ENCODE data around the gene TEAD1. TPM values are rescaled to one million over a fixed set of nuclear protein-coding genes. Genes with fewer than 3 reads are reported as not detected.
A peak's percentile ranks its signal among the peaks of the same experiment; 100 is the strongest.

Gene TEAD1
- total RNA-seq, 4 donors from 2014 or later: 45.7 to 88.7 (median 71.4) TPM

DNA sequence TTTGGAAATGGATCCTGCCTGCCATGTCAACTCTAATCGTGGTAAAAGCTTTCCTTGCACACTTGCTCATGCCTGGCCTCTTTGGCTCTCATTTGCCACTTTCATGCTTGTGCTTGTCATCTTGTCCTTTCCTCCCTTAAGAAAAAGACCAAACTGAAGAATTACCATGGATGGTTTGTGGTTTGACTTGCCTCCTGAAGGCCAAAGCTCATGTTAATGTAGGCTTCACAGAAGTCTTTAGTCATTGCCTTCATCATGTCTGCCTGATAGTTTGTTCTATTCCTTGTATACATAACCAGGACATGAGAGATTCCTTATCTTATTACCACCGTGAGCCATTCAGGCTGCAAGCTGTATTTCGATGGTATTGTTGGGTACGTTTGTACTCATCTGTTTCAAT, 17.3 kb downstream of the TEAD1 start:
- no peak for TF ChIP-seq POLR2A (IDR thresholded peaks at IDR 0.05)
- no peak for TF ChIP-seq CTCF (IDR thresholded peaks at IDR 0.05)
- 64 to 83% methylated on average over 4 of the region's 4 CpGs for WGBS, 2 donors
- intact Hi-C loops (cut with DNase I; ENCODE audit: low total_unique reads): no loop called here

DNA sequence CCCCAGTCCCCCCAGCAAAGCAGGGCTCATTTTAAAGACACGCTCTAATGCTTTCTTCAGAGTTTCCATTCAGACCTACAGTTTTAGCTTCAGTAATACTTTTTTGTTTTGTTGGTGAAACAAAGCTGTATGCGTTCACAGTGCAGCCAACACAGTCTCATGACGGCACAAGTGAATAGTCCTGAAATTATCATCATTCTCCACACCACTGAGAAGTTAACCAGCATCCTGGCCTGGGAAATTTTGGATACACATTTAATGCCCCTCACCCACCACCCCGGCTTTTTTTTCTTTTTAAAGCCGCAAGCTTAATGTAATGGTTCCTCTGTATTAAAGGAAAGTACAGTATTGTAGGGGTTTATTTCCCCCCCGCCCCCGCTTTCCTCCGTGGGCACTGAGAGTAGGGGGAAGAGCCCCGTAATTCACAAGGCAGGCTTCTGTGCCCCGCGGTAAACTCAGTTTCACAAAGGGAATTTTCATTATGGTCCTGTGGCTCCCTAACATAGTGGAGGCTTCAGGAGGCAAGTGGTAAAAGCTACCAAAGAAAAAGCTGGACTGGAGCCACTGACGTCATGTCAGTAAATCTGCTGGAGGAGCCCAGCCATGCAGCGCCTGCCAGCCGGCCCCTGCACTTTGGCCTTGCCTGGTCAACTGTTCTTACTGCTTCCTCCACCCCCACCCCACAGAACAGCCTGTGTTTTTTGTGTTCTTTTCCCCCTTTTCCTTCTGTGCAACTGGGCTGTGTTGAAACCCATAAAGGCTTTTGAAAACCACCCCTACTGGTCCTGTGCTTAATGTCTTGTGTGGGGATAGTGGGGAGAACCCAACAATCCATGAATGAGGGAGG, 18.2 kb downstream of the TEAD1 start:
- TF ChIP-seq POLR2A (IDR thresholded peaks at IDR 0.05) (no peak), CTCF (IDR thresholded peaks at IDR 0.05) (no peak)
- intact Hi-C loops (cut with DNase I; ENCODE audit: low total_unique reads): no loop called here
- H3K4me3 ChIP-seq (ENCODE audit: low read depth, poor library complexity, severe bottlenecking): no peak overlapping the region
- whole genome bisulfite sequencing, 2 donors: 46 to 60% methylated on average over 14 of the region's 14 CpGs
- DNase-seq (ENCODE audit: low spot score in 2 of 2): peak; percentile 73 to 92

More for the DNA sequence above, 17.3 kb downstream of the TEAD1 start:
- no peak for DNase-seq (ENCODE audit: low spot score in 2 of 2)
- H3K4me3 ChIP-seq (ENCODE audit: low read depth, poor library complexity, severe bottlenecking): no peak overlapping the region

DNA sequence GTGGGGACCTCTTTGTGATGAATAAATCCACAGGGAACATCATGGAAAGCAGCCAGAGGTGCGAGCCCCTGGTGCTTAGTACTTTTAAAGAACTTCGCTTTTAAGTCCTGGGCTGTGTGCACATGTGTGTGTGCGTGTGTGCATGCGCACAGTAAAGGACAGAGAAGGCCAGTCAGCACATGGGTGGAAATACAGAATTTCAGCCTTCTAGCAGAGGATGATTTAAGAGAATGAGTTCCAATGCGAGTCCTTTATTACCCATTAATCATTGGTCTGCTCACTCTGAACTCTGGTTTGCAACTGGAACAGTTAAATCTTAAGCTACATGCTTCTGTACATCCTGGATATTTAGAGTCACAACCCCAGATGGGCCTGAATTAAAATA, 18.9 kb downstream of the TEAD1 start:
- WGBS, 2 donors: 60 to 63% methylated on average over 5 of the region's 5 CpGs
- no peak for DNase-seq (ENCODE audit: low spot score in 2 of 2)
- H3K4me3 ChIP-seq (ENCODE audit: low read depth, poor library complexity, severe bottlenecking): no peak overlapping the region

DNA sequence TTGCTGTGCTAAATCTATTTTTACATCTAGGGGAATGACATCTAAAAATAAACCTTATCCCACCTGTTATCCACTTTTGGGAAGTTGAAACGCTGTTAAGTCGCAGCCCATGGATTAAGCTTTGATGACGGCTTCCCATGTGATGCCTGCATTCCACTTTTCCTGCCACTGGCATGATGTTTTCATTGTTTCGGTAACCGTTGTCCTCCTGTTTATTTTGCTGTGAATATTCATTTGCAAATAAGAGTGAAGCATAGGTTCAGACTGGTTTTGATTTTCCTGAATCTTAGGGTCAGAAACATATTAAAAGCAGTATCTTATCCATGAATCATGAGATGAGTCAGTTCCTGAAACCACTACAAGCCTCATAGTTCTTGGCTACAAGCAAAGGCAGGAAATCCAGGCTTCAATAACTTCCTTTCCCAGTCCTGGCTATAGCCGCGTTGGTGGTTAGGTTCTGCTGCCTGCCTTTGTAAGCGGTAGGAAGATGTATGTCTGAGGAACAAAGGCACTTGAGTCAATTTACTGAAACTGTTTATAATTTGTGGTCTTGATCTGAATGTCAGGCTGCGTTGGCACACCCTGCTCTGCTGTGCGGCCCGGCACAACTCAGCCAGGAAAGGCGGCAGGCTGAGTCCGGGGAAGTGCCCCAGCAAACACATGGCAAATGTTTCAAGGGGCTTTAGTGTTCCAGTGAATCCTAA, 19.4 kb downstream of the TEAD1 start:
- intact Hi-C loops (cut with DNase I; ENCODE audit: low total_unique reads): no loop called here
- TF ChIP-seq POLR2A (IDR thresholded peaks at IDR 0.05) (no peak), CTCF (IDR thresholded peaks at IDR 0.05) (no peak)
- no peak overlapping the region for H3K4me3 ChIP-seq (ENCODE audit: low read depth, poor library complexity, severe bottlenecking)
- peak in 1 of 2 donors; percentile 47 for DNase-seq (ENCODE audit: low spot score in 2 of 2)
- WGBS, 2 donors: 1 to 2% methylated on average over 13 of the region's 13 CpGs

More for the DNA sequence above, 18.9 kb downstream of the TEAD1 start:
- intact Hi-C loops (cut with DNase I; ENCODE audit: low total_unique reads): no loop called here
- no peak for TF ChIP-seq POLR2A (IDR thresholded peaks at IDR 0.05)
- TF ChIP-seq CTCF (IDR thresholded peaks at IDR 0.05): no peak

GRCh38 chr11:12694183-12694531, 19.9 kb downstream of the TEAD1 start:
- no peak for DNase-seq (ENCODE audit: low spot score in 2 of 2)
- intact Hi-C loops (cut with DNase I; ENCODE audit: low total_unique reads): no loop called here
- 10 to 12% methylated on average over 6 of the region's 6 CpGs for WGBS, 2 donors
- no peak overlapping the region for H3K4me3 ChIP-seq (ENCODE audit: low read depth, poor library complexity, severe bottlenecking)
- no peak for TF ChIP-seq POLR2A (IDR thresholded peaks at IDR 0.05)
- TF ChIP-seq CTCF (IDR thresholded peaks at IDR 0.05): no peak
